CD4-positive, alpha-beta T cell treated with Interleukin-12 subunit alpha and Interleukin-12 subunit beta, for 1 hour (primary cell): ENCODE data around the gene SECISBP2L.
A peak's percentile ranks its signal among the peaks of the same experiment; 100 is the strongest.
"Not testable (repeated sequence)": the region's sequence is repeated elsewhere in the genome, so short reads cannot be mapped to it uniquely, and the experiment has no call there.

Source experiments
- DNase-seq: peaks from one replicate; pipeline ENCODE4 v3.0.0-alpha.2; 2020

SECISBP2L gene

DNA sequence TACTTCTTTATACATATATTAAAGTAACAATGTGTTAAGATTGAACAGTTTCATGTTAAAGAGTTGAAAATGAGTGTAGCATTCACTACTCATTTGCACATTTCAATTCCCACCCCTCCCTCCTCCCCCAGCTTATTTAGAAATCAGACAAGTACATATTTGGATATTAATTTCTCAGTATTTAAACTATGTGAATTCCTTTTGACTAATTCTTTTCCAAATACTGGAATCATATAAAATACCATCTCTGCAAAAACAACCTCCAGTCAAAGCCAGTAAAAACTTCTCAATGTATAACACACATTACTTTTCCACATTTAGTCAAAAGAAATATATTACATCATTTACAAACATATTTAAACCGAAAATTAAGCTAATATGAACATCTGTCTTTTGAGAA is 57.1 kb downstream of the SECISBP2L start:
- DNase-seq, result no peak

- no peak for DNase-seq
Measured at GRCh38 chr15:48987142-48987541, 59.1 kb downstream of the SECISBP2L start.

DNA sequence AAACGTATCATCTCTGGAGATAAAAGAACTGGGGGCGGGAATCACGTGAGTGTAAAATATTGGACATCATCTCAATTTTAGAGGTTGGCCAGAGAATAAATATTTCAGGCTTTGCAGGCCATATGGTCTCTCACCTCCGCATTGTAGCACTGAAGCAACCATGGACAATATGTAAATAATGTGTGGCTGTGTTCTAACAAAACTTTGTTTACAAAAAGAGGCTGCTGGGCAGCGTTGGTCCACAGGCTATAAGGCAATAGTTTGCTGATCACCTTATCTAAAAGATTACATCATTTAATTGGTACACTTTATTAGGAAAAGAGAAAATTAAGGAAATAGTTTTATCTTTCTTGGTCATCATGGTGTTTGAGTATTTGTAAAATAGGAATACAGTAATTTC is 60.0 kb downstream of the SECISBP2L start:
- DNase-seq, result no peak

GRCh38 chr15:48985516-48985915 is 60.7 kb downstream of the SECISBP2L start:
- no peak for DNase-seq

GRCh38 chr15:48984811-48985352 is 61.4 kb downstream of the SECISBP2L start:
- no peak for DNase-seq

DNA sequence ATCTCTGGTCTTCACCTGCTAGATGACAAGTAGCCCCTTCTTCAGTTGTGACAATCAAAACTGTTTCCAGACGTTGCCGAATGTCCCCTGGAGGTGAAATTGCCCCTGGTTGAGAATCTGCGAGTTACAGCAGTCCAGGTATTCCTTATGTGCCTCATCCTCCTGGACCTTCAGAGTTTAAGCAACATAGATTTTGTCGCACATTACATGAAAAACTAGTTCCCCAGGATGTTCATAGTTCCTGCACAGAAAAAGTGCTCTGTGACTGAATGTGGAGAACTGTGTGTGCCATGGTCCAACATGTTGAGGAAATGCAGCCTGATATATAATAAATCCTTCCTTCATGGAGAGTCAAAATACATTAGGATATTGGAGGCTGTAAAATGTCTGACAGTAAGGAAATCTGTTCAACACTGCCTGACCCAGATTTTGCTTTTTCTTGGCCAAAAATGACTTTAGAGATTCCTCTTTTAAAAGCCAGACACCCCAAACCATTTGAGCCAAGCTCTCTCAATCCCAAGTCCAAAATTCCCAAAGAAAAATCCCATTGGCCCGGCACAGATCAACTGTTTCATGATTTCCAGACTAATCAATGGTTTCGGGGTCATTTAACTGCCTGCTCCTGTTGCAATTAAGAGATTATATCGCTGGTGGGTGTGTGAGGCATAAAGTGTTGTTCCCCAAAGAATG is 62.1 kb downstream of the SECISBP2L start:
- no peak for DNase-seq

DNA sequence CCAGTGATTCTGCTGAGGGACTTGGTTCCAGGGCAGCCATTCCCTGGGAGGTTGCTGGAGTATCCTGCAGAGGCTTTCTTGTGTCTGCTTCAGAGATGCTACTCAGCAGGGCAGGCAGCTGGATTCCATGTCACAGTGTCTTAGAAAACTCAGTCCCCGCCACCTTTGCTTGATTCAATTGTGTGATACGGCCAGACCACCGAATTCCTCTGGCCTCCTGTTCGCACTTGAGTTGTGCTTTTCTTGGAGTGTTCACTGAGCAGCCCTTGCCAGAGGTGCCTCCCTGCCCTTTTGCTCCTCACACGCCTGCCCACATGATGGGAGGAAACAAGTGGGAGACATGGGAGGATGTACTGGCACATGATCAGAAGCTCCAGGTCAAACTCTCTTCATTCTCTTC is 62.9 kb downstream of the SECISBP2L start:
- DNase-seq, result no peak

DNA sequence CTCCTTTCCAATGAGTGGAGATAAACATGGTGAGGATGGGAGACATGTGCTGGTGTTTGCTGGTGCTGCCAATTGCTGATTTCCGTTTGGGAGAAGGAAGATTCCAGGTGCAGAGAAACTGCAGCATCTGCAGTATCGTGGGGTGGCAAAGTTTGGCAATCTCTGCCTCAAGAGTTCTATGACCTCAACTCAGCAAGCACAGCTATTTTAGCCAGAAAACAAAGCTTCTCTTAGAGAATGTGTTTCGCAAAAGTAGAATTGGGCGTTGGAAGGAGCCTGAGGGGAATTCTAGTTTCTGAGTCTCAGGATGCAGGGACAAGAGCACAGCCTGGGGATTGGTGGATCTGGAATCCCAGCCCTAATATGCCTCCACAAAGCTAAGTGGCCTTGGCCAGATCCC is 64.3 kb downstream of the SECISBP2L start:
- no peak for DNase-seq

DNA sequence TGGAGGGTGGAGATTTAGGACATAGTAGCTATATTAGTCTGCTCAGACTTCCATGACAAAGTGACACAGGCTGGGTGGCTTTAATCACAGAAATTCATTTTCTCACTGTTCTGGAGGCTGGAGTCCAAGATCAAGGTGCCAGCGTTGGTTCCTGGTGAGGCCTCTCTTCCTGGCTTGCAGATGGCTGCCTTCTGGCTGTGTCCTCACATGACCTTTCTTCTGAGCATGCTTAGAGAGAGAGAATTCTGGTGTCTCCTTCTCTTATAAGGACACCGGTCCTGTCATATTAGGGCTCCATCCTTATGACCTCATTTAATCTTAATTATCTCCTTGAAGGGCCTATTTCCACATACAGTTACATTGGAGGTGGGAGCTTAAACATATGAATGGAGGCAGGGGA is 67.6 kb downstream of the SECISBP2L start:
- no peak for DNase-seq

- DNase-seq, result no peak
Measured at GRCh38 chr15:48976444-48977088, 69.7 kb downstream of the SECISBP2L start.

DNA sequence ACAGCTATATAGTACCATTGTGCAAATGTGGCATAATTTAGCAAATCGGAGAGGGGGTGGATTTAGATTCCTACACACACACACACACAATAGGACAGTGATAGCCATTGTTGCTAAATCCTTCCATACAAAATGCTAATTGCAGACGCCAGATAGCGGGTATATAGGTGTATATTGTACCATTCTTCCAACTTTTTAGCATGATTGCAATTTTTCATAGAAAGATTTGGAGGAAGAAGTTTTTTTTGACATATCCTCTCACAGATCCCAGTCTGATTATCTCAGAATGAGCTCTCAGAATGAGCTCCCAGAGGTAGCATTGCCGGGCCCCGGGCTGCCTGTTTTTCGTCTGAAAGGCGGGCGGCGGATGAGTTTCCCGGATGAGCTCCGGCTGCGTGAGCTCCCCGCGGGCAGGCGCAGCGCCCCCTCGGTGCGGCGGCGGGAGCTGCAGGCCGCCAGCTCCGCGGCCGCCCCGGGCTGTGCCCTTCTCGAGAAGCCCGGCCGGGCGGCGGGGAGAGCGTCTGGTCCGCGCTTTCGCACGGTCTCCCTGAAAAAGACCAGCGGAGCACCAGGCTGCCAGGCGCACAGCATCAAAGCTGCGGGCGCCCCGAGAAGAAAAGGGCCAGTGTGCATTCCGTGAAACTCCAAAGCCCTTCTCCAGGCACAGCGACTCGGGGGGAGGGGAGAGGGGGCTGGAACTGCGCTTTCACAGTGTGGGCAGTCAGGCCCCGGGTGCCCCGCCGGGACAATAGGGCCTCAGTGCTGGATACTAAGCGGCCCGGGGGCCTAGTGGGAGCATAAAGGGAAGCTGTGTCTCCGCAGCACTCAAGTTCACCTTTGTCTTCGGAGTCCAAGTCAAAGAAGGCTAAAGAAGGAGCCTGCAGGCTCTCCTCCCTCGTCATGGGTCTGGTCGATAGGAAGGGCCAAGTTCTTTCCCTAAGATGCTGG is 70.5 kb downstream of the SECISBP2L start:
- peak; percentile 73 for DNase-seq

DNA sequence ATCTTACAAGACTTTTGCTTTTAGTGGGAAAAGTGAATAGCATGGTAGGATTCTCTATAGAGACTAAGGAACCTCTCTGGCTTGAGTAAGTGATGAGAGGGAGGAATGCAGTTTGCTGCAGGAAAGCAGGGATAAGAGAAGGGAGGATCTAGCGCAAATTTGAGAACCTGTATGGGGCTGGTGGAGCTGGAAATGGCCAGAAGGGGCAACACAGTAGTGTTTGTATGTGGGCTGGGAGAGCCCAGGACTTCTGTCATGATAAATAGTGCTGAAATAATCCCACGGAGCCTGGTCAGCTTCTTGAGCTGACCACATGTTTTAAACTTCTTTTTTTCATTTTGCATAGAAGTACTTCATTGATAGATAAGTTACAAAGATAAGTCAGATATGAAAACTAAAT is 71.4 kb downstream of the SECISBP2L start:
- no peak for DNase-seq

- DNase-seq, result no peak
Measured at GRCh38 chr15:48972750-48973503, 73.3 kb downstream of the SECISBP2L start.

DNA sequence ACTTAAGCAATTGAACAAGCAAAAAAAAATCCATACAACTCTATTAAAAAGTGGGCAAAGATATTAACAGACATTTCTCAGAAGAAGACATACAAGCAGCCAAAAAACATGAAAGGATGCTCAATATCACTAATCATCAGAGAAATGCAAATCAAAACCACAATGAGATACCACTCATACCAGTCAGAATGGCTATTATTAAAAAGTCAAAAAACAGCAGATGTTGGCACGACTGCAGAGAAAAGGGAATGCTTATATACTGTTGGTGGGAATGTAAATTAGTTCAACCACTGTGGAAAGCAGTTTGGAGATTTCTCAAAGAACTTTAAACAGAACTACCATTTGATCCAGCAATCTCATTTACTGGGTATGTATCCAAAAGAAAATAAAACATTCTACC is 75.3 kb downstream of the SECISBP2L start:
- not testable (repeated sequence) for DNase-seq

GRCh38 chr15:48968066-48968465 is 78.2 kb downstream of the SECISBP2L start:
- DNase-seq, result no peak

DNA sequence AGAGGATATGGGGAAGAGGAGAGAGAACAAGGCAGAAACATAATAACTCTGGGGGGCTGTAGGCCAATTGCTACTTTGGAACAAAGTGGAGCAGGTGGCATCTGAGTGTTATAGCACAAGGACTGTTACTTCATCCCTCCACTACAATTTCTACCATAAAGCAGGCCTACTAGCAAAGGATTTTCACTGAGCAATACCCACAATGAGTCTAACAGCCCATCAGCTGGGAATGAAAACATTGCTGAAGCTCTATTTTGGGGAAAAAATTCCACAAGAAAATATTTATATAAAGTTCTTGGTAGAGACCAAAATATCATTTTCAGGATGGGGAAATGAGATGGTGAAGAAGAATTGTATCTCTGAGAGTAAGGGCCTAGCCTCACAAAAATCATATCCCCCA is 78.9 kb downstream of the SECISBP2L start:
- no peak for DNase-seq

GRCh38 chr15:48966595-48967301 is 79.5 kb downstream of the SECISBP2L start:
- DNase-seq, result peak; percentile 23

DNA sequence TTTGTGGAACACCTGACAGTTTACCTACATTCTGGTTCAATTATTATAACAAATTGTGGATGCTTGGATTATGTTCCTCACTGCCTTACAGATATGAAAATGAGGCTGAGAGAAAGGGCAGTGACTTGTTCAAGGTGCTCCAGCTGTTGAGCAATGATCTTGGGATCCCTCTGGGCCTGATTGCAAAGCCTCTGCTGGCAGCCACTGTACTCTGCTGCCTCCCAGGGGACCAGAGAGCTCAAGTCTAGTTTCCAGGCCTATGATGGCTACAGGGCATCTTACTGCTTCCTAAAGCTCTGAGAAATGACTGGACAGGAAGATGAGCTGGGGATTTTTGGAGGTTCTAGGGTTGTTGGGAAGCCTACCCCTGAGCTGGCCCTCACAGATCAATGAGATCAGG is 80.3 kb downstream of the SECISBP2L start:
- no peak for DNase-seq

- no peak for DNase-seq
Measured at GRCh38 chr15:48964898-48965297, 81.3 kb downstream of the SECISBP2L start.

- peak; percentile 44 for DNase-seq
Measured at GRCh38 chr15:48963524-48964113, 82.6 kb downstream of the SECISBP2L start, which contains the start of gene SHC4. SHC4 (minus strand) TSS chr15:48963919; CDS start chr15:48963015, 904 bp downstream.
